ENCODE measurements around the gene AKR1C1. TPM values are rescaled to one million over a fixed set of nuclear protein-coding genes. Genes with fewer than 3 reads are reported as not detected.
A peak's percentile ranks its signal among the peaks of the same experiment; 100 is the strongest.
"Not testable (repeated sequence)": the region's sequence is repeated elsewhere in the genome, so short reads cannot be mapped to it uniquely, and the experiment has no call there.

AKR1C1 gene
- total and polyA plus RNA-seq, 9 donors = 3.6 to 22.9 (median 19.1) TPM

- Histone ChIP-seq H3K4me3 (no peak overlapping the region), H3K9me3 (no peaks in the 10 kb centered on the region), H3K27me3 (no peaks in the 10 kb centered on the region), H3K4me1 (ENCODE audit: insufficient read depth) (peaks cover 4% of the 10 kb centered on the region), H3K36me3 (no peaks in the 10 kb centered on the region), H3K27ac (no peak overlapping the region)
- 19 to 55% (median 30%) methylated on average over 5 of the region's 5 CpGs for WGBS, 3 donors
- peak in 1 of 5 donors; percentile 57 for DNase-seq
- intact Hi-C loops (cut with DNase I) = no loop called here
- TF ChIP-seq POLR2A (IDR thresholded peaks at IDR 0.05) (no peak), EP300 (IDR thresholded peaks at IDR 0.05) (no peak)
- TF ChIP-seq, protein P1, sequence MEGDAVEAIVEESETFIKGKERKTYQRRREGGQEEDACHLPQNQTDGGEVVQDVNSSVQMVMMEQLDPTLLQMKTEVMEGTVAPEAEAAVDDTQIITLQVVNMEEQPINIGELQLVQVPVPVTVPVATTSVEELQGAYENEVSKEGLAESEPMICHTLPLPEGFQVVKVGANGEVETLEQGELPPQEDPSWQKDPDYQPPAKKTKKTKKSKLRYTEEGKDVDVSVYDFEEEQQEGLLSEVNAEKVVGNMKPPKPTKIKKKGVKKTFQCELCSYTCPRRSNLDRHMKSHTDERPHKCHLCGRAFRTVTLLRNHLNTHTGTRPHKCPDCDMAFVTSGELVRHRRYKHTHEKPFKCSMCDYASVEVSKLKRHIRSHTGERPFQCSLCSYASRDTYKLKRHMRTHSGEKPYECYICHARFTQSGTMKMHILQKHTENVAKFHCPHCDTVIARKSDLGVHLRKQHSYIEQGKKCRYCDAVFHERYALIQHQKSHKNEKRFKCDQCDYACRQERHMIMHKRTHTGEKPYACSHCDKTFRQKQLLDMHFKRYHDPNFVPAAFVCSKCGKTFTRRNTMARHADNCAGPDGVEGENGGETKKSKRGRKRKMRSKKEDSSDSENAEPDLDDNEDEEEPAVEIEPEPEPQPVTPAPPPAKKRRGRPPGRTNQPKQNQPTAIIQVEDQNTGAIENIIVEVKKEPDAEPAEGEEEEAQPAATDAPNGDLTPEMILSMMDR (IDR thresholded peaks at IDR 0.05) = no peak
Observed at GRCh38 chr10:4947635-4948596, 15.3 kb upstream of the AKR1C1 start.

DNA sequence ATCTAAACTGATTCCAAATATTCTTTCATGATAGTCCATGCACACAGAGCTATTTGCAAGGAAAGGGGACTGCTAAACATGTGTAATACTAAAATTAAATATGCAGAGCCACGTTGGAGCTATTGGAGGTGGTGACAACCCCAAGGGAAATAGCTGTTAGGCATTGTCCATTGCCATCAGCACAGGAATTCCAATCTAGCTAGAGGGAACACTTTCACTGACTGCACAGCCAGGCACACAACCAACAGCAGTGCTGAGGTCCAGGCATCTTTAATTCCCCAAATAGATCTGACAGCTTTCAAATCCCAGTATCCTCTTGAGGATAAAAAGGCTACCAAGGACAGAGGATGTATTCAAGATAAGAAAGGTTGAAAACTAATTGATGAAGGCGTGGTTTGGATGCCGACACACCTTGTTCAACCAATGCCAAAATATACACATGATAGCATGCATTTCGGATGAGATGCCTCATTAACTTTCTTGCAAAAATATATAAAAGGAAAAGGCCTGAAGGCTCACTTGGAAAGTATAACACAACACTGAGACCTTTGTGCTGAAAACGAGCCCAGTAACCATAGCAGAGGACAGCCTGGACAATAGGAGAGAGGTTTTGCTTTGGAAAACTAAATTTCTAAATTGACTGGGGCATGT, 11.6 kb upstream of the AKR1C1 start:
- intact Hi-C loops (cut with DNase I); H3K36me3 ChIP-seq; H3K27me3 ChIP-seq; H3K4me1 ChIP-seq (ENCODE audit: insufficient read depth); H3K9me3 ChIP-seq; DNase-seq; H3K27ac ChIP-seq; H3K4me3 ChIP-seq: not testable (repeated sequence)
- WGBS, 3 donors = 52 to 69% (median 65%) methylated on average over 5 of the region's 5 CpGs

DNA sequence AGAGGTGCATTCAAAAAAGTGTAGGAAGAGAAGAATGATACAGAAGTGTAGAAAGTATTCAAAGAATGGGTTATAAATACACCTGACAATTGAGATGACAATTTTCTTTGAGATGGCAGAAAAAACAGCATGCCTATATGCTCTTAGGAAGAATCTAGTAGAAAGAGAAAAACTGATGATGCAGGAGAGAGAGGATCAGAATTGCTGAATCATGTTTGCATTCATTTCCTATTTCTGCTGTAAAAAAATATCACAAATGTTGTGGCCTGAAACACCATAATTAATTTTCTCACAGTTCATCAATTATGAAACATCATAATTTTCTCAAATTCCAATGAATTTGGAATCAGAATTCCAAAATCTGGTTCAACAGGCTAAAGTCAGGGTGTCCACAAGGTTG, 9.8 kb upstream of the AKR1C1 start:
- Histone ChIP-seq H3K27ac (no peak overlapping the region), H3K4me1 (ENCODE audit: insufficient read depth) (no peaks in the 10 kb centered on the region), H3K9me3 (no peaks in the 10 kb centered on the region), H3K36me3 (no peaks in the 10 kb centered on the region), H3K4me3 (no peak overlapping the region), H3K27me3 (no peaks in the 10 kb centered on the region)
- TF ChIP-seq POLR2A (IDR thresholded peaks at IDR 0.05) (no peak), EP300 (IDR thresholded peaks at IDR 0.05) (no peak)
- TF ChIP-seq, protein P1 (IDR thresholded peaks at IDR 0.05) = no peak
- no peak for DNase-seq
- intact Hi-C loops (cut with DNase I) = no loop called here

DNA sequence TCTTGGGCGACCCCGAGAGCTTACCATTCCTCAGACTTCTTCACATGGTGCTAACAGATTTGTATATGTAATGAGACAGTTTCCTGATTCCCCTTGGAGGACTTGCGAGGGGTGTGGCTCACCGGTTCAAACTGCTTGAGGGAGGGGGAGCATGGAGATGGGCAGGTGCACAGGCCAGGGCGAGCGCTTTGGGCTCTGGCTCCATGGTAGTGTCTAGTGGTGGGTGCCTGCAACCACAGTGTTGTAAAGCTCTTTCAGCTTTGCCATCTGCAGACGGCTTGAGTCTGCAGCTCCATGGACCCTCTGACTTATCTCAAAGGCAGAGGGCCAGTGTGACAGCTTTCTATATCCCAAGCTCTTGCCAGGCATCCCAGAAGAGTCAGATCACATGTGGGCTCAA, 7.1 kb upstream of the AKR1C1 start:
- H3K27ac ChIP-seq; H3K36me3 ChIP-seq; H3K9me3 ChIP-seq; H3K4me3 ChIP-seq; H3K27me3 ChIP-seq; H3K4me1 ChIP-seq (ENCODE audit: insufficient read depth); DNase-seq; intact Hi-C loops (cut with DNase I): not testable (repeated sequence)
- 83 to 92% (median 92%) methylated on average over 6 of the region's 7 CpGs for WGBS, 3 donors

GRCh38 chr10:4956955-4957645, 6.1 kb upstream of the AKR1C1 start:
- H3K9me3 ChIP-seq; H3K36me3 ChIP-seq; H3K27me3 ChIP-seq; H3K27ac ChIP-seq; H3K4me3 ChIP-seq; intact Hi-C loops (cut with DNase I); DNase-seq; H3K4me1 ChIP-seq (ENCODE audit: insufficient read depth): not testable (repeated sequence)
- 78 to 83% (median 79%) methylated on average over 5 of the region's 5 CpGs for WGBS, 3 donors

- H3K4me3 ChIP-seq; DNase-seq; H3K9me3 ChIP-seq; H3K27me3 ChIP-seq; H3K27ac ChIP-seq; H3K36me3 ChIP-seq; intact Hi-C loops (cut with DNase I); H3K4me1 ChIP-seq (ENCODE audit: insufficient read depth): not testable (repeated sequence)
- 97% methylated on average over 11 of the region's 11 CpGs for WGBS, 3 donors
Observed at GRCh38 chr10:4961558-4961957, 1.7 kb upstream of the AKR1C1 start.

- H3K27ac ChIP-seq; intact Hi-C loops (cut with DNase I); H3K9me3 ChIP-seq; H3K4me3 ChIP-seq; H3K36me3 ChIP-seq; H3K4me1 ChIP-seq (ENCODE audit: insufficient read depth); H3K27me3 ChIP-seq; DNase-seq: not testable (repeated sequence)
- WGBS, 3 donors = 52 to 75% (median 57%) methylated on average over 1 of the region's 1 CpG
Observed at GRCh38 chr10:4962308-4962707, 907 bp upstream of the AKR1C1 start.

DNA sequence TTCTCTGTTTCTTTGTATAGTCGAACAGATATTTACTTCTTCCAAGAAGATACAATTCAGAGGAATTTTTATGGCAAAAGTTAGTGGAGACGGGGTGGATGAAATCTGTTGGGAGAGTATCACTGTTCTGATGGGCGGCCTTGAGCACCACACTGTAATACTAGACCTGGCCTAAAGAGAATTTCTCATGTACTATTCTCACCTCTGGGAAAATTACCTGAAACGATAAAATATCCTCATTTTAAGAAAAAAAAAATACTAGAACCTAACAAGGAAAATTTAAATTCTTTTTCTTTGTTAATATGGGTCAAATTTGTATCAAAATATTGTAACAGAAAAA, 570 bp downstream of the AKR1C1 start:
- H3K36me3 ChIP-seq; H3K4me1 ChIP-seq (ENCODE audit: insufficient read depth); intact Hi-C loops (cut with DNase I); H3K27me3 ChIP-seq; H3K27ac ChIP-seq; DNase-seq; H3K4me3 ChIP-seq; H3K9me3 ChIP-seq: not testable (repeated sequence)
- 30 to 44% (median 42%) methylated on average over 3 to 4 of the region's 4 CpGs for WGBS, 3 donors

- DNase-seq; intact Hi-C loops (cut with DNase I); H3K4me3 ChIP-seq; H3K9me3 ChIP-seq; H3K27ac ChIP-seq; H3K4me1 ChIP-seq (ENCODE audit: insufficient read depth); H3K27me3 ChIP-seq; H3K36me3 ChIP-seq: not testable (repeated sequence)
- WGBS, 3 donors = 94 to 97% (median 95%) methylated on average over 4 of the region's 4 CpGs
Observed at GRCh38 chr10:4965763-4966162, 2.5 kb downstream of the AKR1C1 start.

Data from ovary (tissue), 9 donors.